DMS53 treated with DMSO at 0.1 percent for 48 hours (cell line): ENCODE results near the gene CALHM4.
"Not testable (repeated sequence)": the region's sequence is repeated elsewhere in the genome, so short reads cannot be mapped to it uniquely, and the experiment has no call there.

Source experiments
- DNase-seq: peaks from one replicate; lab custom pipeline; 2025; ENCODE audit not compliant: unreplicated experiment; lab: John Stamatoyannopoulos, UW

The CALHM4 gene

DNA sequence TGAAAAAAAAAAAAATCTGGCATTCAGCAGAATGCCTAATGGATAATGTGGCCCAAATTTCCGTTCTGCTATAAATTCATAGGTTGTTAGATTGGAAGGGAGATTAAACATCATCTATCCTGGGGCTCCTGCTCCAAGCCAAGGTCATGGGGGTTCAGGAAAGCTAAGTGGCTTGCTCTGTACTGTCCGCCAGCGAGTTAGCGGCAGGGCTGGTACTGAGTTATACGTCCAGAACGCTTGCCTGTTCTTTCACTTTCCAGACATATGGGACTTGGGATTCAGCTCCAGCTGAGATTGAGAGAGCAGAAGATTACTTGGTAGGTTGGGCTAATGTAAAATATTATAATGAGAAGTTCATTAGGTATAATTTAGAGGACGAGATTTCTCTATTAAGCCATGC lies 18.6 kb downstream of the CALHM4 start:
- no peak for DNase-seq

DNA sequence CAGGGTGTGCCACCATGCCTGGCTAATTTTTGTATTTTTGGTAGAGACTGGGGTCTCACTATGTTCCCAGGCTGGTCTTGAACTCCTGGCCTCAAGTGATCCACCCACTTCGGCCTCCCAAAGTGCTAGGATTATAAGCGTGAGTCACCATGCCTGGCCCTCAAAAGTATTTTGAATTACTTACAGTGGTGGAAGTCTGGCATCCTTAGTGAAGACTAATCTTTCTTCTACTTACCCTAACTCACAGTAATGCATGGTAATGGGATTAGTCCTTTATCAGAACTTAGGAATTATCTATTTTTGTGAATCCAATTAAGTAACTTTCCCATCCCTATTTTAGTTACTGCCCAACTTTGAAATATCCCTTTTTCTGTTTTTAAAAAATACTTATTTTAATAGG lies 21.7 kb downstream of the CALHM4 start:
- no peak for DNase-seq

DNA sequence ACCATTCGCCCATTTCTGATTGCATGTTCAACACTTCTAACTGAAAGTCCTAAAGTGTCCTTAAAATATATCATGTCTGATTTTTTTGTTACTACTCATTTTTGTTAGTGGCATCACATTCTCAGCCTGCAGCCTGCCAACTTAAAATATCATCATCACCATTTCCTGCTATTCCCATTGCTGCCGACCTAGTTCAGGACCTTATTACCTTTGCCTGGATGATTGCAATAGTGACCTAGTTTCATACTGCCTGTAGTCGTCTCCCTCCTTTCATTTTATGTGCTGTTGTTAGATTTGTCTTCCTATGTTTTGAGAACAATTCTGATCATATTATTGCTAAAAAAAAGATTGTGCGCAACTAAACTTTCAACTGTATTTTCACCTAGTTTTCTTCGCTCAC lies 23.9 kb downstream of the CALHM4 start:
- no peak for DNase-seq

DNA sequence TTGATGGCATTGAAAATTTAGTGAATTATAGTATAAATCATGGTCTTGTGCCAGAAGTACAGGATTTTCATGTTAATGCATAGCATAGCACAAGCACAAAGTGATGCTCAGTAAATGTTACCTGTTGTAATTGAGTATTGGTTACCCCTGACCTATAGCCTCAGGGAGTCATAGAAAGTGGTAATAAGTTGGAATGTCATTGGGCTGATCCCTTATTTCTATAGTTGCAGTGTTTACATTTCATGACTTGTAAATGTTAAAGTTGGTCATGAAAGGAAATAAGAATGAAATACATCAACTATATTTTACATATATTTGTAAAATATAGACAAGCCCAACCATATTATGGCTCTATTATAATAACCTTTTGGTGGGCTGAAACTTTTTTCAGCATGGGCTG lies 24.8 kb downstream of the CALHM4 start:
- no peak for DNase-seq

DNA sequence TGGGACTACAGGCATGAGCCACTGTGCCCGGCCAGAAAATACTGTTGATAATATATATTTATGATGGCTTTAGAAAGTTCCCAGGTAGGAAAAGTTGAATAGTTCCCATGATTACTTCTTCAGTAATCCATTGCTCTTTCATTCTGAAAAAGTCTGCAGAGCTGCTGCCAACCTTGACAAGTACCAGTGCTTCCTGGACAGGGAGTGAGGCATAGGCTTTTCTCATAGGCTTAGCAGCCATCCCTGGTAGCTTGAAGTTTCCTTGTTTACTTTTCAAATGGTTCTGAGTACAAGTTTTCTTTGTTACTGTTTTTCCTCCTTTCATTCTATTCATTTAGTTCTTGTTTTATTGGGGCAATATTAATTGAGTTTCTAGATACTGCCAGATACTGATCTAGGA lies 25.6 kb downstream of the CALHM4 start:
- no peak for DNase-seq

DNA sequence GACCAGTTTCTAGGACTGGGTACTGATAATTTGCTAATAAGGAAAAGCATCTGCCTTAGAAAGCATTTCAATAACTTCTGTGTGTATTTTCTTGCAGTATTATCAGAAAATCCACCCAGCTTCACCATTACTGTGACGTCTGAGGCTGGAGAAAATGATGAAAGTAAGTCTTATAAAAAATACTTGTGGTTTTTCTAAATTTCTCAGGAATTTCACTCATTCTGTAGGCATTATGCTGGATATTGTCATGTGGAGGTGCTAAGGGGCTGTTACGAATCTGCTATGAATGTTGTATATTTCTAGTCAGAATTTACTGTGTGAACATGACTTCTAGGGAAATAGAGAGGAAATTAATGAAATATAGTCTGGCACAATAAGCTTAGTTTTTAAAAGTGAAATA lies 26.6 kb downstream of the CALHM4 start:
- DNase-seq: no peak

DNA sequence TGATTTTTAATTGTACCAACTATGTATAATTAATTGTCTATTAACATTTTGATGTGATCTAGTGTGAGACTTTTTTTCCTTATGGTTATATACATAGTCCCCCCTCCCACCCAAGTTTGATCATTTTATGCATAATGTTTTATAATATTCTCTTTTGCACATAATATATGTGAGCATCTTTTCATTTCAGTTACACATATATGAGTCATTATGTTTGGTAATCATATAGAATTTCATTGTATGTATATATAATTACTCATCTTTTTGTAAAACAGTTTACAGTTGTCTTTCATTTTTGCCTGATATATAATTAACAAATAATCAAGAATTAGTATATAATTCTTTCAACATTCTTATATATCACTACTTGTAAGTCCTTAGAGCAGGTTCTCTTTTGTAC lies 32.7 kb downstream of the CALHM4 start:
- no peak for DNase-seq

DNA sequence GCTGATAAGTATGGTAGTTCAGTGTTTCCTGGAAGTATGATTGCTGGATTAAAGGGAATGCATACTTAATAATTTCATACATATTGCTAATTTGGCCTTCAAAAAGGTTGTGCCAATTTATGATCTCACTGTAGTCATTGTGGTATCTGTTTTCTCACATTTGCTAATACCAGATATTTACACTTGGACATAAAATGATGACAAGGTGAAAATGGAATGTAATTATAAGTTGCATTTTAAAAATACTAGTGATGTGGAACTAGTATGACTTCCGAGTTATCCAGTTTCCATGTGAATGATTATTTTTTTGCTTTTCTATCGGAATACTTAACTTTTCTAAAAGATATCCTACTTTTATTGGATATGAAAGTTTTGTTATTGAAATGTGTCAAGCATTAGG lies 33.2 kb downstream of the CALHM4 start:
- DNase-seq: no peak

DNA sequence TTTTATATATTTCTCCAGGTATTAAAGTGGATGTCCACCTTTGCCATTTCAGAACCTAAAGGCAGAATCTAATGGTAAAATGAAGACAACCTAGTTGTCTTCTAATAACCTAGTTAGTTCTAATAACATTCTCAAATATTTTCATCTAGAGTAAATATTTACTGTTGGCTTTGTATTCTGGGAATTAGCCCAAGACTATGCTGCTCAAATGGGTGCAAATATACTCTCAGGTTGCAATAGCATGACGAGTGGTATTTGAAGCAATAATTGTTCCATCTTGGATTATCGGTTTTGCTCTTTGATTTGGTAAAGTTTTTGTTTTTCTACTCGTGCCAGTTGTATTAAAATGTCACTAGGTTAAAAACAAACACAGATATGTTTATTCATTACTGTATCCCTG lies 41.7 kb downstream of the CALHM4 start:
- peak; percentile 8 for DNase-seq

DNA sequence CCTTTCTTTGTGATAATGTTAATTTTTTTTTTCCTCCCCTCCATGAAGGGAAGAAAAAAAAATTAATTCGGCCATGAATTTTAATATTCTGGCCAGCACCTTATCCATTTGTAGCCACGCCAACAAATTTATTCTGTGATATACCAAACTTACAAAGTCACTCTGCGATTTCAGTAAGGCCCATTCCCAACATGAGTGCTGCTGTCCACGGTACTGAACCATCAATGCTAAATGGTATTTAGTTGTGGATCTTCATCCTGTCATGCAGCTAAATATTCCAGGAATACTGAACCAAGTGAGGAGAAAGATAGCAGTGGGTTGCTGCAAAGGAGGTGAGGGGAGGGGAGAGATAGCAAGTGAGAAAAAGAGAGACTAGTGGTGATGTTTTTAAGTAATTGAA lies 43.3 kb downstream of the CALHM4 start:
- DNase-seq: no peak

DNA sequence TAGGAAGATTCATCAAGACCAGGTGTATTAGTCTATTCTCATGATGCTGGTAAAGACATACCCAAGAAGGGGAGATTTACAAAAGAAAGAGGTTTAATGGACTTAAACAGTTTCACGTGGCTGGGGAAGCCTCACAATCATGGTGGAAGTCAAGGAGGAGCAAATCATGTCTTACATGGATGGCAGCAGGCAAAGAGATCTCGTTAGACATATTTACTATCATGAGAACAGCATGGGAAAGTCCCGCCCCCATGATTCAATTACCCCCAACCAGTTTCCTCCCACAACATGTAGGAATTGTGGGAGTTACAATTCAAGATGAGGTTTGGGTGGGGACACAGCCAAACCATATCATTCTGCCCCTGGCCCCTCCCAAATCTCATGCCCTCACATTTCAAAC lies 50.4 kb downstream of the CALHM4 start:
- not testable (repeated sequence) for DNase-seq

DNA sequence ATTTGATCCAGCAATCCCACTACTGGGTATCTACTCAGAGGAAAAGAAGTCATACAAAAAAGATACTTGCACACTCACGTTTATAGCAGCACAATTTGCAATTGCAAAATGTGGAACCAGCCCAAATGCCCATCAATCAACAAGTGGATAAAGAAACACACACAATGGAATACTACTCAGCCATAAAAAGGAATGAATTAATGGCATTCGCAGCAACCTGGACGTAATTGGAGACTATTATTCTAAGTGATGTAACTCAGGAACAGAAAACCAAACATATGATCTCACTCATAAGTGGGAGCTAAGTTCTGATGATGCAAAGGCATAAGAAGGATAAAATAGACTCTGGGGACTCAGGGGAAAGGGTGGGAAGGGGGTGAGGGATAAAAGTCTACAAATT lies 51.3 kb downstream of the CALHM4 start:
- not testable (repeated sequence) for DNase-seq

DNA sequence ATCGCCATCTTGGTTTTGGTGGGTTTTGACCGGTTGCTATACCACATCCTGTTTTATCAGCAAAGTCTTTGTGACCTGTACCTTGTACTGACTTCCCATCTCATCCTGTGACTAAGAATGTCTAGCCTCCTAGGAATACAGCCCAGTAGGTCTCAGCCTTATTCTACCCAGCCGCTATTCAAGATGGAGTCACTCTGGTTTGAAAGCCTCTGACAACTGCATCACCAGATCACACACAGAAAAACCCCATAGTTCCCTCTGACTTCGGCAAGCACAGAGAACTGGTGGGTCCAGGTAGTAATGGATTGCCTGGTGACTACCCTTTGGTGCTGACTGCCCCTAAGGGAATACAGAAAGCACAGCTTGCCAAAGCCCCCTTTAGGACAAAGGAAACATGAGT lies 52.4 kb downstream of the CALHM4 start:
- DNase-seq: no peak
